SK-N-SH treated with all-trans-retinoic acid at 6 μM for 48 hours (cell line): Measurements from ENCODE around the gene RPP25L.

Source experiments
- ARNTL ChIP-seq: fragments of 450-650 bp; formaldehyde crosslinking; IDR thresholded peaks from 2 replicates; pipeline ENCODE4 v1.5.0; 2020; ENCODE audit warnings: low read depth, mild to moderate bottlenecking, moderate library complexity, borderline replicate concordance
- CREB5 ChIP-seq: fragments of 250-450 bp; sonication (Bioruptor Pico); IDR thresholded peaks from 2 replicates; pipeline ENCODE4 v1.5.1; 2020; ENCODE audit warnings: low read depth, mild to moderate bottlenecking, moderate library complexity
- PATZ1 ChIP-seq: fragments of 250-450 bp; sonication (Bioruptor Pico); IDR thresholded peaks from 2 replicates; pipeline ENCODE4 v1.8.0; 2020; ENCODE audit warnings: mild to moderate bottlenecking, moderate library complexity, borderline replicate concordance
- PPARA ChIP-seq: fragments of 250-450 bp; sonication (Bioruptor Pico); IDR thresholded peaks from 2 replicates; pipeline ENCODE4 v1.5.0; 2020; ENCODE audit warnings: mild to moderate bottlenecking, borderline replicate concordance
- SNAI2 ChIP-seq: fragments of 250-450 bp; sonication (Bioruptor Pico); IDR thresholded peaks from 2 replicates; pipeline ENCODE4 v1.5.0; 2020; ENCODE audit warnings: mild to moderate bottlenecking, moderate library complexity
- TCF4 ChIP-seq: fragments of 250-450 bp; sonication (Bioruptor Pico); IDR thresholded peaks from 2 replicates; pipeline ENCODE4 v1.8.0; 2021; ENCODE audit warnings: mild to moderate bottlenecking, moderate library complexity, borderline replicate concordance
- TOX ChIP-seq: fragments of 250-450 bp; sonication (Bioruptor Pico); IDR thresholded peaks from 2 replicates; pipeline ENCODE4 v1.8.0; 2021; ENCODE audit warnings: mild to moderate bottlenecking, moderate library complexity, borderline replicate concordance
- TSHZ2 ChIP-seq: fragments of 250-450 bp; sonication (Bioruptor Pico); IDR thresholded peaks from 2 replicates; pipeline ENCODE4 v1.5.0; 2020; ENCODE audit warnings: mild to moderate bottlenecking, moderate library complexity
- ZC3H10 ChIP-seq: fragments of 250-450 bp; sonication (Bioruptor Pico); IDR thresholded peaks from 2 replicates; pipeline ENCODE4 v1.5.1; 2021; ENCODE audit warnings: mild to moderate bottlenecking, moderate library complexity
- ZFP30 ChIP-seq: fragments of 450-650 bp; formaldehyde crosslinking; IDR thresholded peaks from 2 replicates; pipeline ENCODE4 v1.5.0; 2022; ENCODE audit warnings: mild to moderate bottlenecking, moderate library complexity
- ZNF565 ChIP-seq: fragments of 450-650 bp; formaldehyde crosslinking; conservative IDR thresholded peaks from 2 replicates; pipeline ENCODE4 v1.5.0; 2020; ENCODE audit warnings: low read depth, mild to moderate bottlenecking, moderate library complexity
- ZNF70 ChIP-seq: fragments of 450-650 bp; formaldehyde crosslinking; IDR thresholded peaks from 2 replicates; pipeline ENCODE4 v1.5.0; 2020; ENCODE audit warnings: mild to moderate bottlenecking, moderate library complexity

GRCh38 chr9:34642679-34643078 is 30.8 kb upstream of the RPP25L start:
- no peak for TF ChIP-seq PATZ1
- no peak for TF ChIP-seq SNAI2 (CRISPR knock-in tag)
- TF ChIP-seq ARNTL: no peak
- no peak for TF ChIP-seq TCF4 (CRISPR knock-in tag)
- TF ChIP-seq TSHZ2 (CRISPR knock-in tag): no peak
- TF ChIP-seq ZC3H10: no peak
- TF ChIP-seq ZNF70 (CRISPR knock-in tag): no peak
- no peak for TF ChIP-seq CREB5 (CRISPR knock-in tag)
- TF ChIP-seq PPARA (CRISPR knock-in tag): no peak
- no peak for TF ChIP-seq ZFP30 (CRISPR knock-in tag)
- no peak for TF ChIP-seq ZNF565
- no peak for TF ChIP-seq TOX (CRISPR knock-in tag)
